GM21390 (cell line): ENCODE measurements around the gene ZNF277.
"Not testable (repeated sequence)": the region's sequence is repeated elsewhere in the genome, so short reads cannot be mapped to it uniquely, and the experiment has no call there.

Experiments
- ATAC-seq: cut with Tn5 transposase; IDR thresholded peaks from one replicate; pipeline ENCODE4 v1.9.1; 2021; ENCODE audit not compliant: unreplicated experiment

Gene ZNF277

GRCh38 chr7:112385516-112385915, 179.0 kb downstream of the ZNF277 start:
- no peak for ATAC-seq

- ATAC-seq, result no peak
Measured at GRCh38 chr7:112386619-112387018, 180.1 kb downstream of the ZNF277 start.

GRCh38 chr7:112390167-112390566, 183.7 kb downstream of the ZNF277 start:
- ATAC-seq, result no peak

GRCh38 chr7:112391079-112391821, 184.8 kb downstream of the ZNF277 start:
- ATAC-seq, result not testable (repeated sequence)

- ATAC-seq, result peak; percentile 74
Measured at GRCh38 chr7:112391841-112392286, 185.4 kb downstream of the ZNF277 start.
